Kidney glomerular epithelial cell (primary cell): Measurements from ENCODE around the gene MTCH1.

Experiments
- DNase-seq: peaks from one replicate; lab custom pipeline; 2025; lab: John Stamatoyannopoulos, UW

MTCH1 gene

DNA sequence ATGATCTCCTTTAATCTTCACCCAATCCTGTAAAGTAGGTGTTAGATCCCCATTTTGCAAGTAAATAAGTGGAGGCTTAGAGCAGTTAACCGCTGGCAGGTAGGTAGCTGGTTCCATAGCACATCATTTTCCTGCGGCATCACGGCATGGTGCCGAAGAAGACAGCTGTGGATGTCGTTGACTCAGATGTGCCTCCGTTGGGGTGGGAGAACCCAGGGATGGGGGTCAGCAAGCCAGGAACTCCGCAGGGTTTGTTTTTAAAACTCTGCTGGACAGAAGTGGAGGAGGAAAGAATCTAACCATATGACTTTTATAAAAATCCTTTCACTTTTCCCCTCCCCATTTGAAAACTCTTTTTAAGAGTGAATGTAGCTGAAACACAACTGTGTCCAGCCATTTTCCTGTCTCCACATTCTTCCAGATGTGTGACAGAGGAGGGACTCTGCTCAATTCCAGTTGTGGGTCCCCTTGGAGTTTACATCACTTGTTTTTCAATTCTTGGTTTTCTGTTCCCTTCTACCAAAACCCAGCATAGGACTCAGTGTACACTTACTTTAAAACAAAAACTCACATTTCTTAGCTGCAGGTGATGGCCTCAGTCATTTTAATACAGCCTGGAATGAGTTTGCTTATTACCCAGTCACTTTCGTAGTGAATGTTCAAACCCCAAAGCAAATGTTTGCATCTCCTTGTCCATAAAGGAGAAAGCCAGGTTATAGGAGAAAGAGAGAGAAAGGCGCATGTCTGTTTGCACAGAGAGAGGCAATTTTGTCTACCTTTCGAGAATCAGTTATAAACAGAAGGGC lies 59.1 kb downstream of the MTCH1 start:
- no peak for DNase-seq

- no peak for DNase-seq
These were observed 60.2 kb downstream of the MTCH1 start for GRCh38 chr6:36925809-36926208.

- DNase-seq: no peak
These were observed 61.1 kb downstream of the MTCH1 start for GRCh38 chr6:36924778-36925374.

- no peak for DNase-seq
These were observed 61.9 kb downstream of the MTCH1 start for GRCh38 chr6:36924131-36924530.

GRCh38 chr6:36920546-36920945 lies 65.5 kb downstream of the MTCH1 start:
- DNase-seq: no peak

DNA sequence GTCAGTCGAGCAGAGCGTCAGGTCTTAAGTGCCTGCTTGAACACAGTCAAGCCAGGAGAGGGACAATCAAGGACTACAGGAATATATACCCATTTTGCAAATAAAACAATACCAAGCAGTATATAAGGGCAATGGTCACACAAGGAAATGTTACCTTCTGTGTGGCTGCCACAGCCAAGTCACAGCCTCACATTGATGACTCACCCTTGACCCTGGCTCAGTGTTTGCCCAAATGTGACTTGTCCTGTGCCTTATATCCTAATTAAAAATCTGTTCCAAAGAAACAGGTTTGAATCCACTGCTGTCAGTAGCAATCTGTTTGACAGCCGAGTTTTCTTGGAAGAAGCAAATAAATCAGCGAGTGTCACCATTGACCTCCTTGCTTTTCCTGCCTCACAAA lies 65.9 kb downstream of the MTCH1 start:
- no peak for DNase-seq
